ENCODE data around the gene GDF7.

GDF7 gene

DNA sequence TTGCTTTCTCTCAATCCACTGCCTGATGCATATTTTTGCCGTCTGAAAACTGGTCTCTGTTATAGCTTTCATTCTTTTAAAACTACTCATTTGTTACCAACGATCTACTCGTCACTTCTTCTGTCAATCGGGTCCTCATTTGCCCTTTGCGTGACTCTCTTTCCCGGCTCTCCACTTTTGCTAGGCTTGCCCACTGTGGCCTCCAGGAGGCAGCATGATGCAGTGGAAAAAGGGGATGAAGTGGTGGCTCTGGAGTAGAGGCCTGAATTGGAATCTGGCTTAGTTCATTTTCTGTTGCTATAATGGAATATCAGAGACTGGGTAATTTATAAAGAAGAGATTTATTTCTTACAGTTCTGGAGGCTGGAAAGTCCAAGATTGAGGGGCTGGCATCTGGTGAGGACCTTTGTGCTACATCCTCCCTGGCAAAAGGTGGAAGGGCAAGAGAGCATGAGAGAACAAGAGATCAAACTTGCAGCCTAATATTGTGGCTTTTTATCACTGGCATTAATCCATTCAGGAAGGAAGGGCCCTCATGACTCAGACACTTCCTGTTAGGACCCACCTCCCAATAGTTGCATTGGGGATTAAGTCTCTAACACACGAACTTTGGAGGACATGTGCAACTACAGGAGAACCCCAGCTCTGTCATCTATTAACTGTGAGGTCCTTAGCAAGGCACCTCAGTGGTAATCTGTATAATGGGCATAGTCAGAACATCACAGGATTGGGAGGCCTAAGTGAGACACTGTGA is 15.4 kb downstream of the GDF7 start:
- no peaks in the 10 kb centered on the region for H3K9me3 ChIP-seq (ENCODE audit: insufficient read depth, low read length)
- no peak overlapping the region for H3K27ac ChIP-seq (ENCODE audit: low read length)
- H2AFZ ChIP-seq (ENCODE audit: low read depth, low read length) = no peak overlapping the region
- H3K4me2 ChIP-seq (ENCODE audit: low read length) = no peak overlapping the region
- H3K4me3 ChIP-seq (ENCODE audit: low read length) = no peak overlapping the region
- H3K9ac ChIP-seq (ENCODE audit: low read length) = no peak overlapping the region
- H3K27me3 ChIP-seq (ENCODE audit: low read depth, low read length) = no peaks in the 10 kb centered on the region
- H3K36me3 ChIP-seq (replicated peaks; ENCODE audit: low read depth, low read length) = peaks cover 60% of the 10 kb centered on the region
- H3K4me1 ChIP-seq (ENCODE audit: low read length) = peaks cover 21% of the 10 kb centered on the region
- peaks cover 18% of the 10 kb centered on the region for H3K79me2 ChIP-seq (ENCODE audit: low read length)
- peak; percentile 63 for TF ChIP-seq CTCF (IDR thresholded peaks at IDR 0.05; ENCODE audit: low read depth, low read length)
- TF ChIP-seq EZH2phosphoT487 (IDR thresholded peaks at IDR 0.05; ENCODE audit: low read depth) = no peak
- no peaks in the 10 kb centered on the region for H4K20me1 ChIP-seq (ENCODE audit: insufficient read depth, low read length)

GRCh38 chr2:20684581-20685063 is 17.7 kb downstream of the GDF7 start:
- H3K79me2 ChIP-seq (ENCODE audit: low read length) = peaks cover under 1% of the 10 kb centered on the region; the same call in 1 of the 2 replicates
- H3K9me3 ChIP-seq (ENCODE audit: insufficient read depth, low read length) = 0 out of 2 replicates have a peak, but pooled peaks cover 3% of the 10 kb centered on the region
- no peak overlapping the region for H2AFZ ChIP-seq (ENCODE audit: low read depth, low read length)
- H3K27me3 ChIP-seq (ENCODE audit: low read depth, low read length) = no peaks in the 10 kb centered on the region
- no peak overlapping the region for H3K27ac ChIP-seq (ENCODE audit: low read length)
- H3K4me2 ChIP-seq (ENCODE audit: low read length) = no peak overlapping the region
- no peak for TF ChIP-seq CTCF (IDR thresholded peaks at IDR 0.05; ENCODE audit: low read depth, low read length)
- no peak for TF ChIP-seq EZH2phosphoT487 (IDR thresholded peaks at IDR 0.05; ENCODE audit: low read depth)
- peaks cover 51% of the 10 kb centered on the region for H3K36me3 ChIP-seq (replicated peaks; ENCODE audit: low read depth, low read length)
- no peaks in the 10 kb centered on the region for H3K4me1 ChIP-seq (ENCODE audit: low read length)
- H4K20me1 ChIP-seq (ENCODE audit: insufficient read depth, low read length) = no peaks in the 10 kb centered on the region
- no peak overlapping the region for H3K9ac ChIP-seq (ENCODE audit: low read length)
- no peak overlapping the region for H3K4me3 ChIP-seq (ENCODE audit: low read length)

DNA sequence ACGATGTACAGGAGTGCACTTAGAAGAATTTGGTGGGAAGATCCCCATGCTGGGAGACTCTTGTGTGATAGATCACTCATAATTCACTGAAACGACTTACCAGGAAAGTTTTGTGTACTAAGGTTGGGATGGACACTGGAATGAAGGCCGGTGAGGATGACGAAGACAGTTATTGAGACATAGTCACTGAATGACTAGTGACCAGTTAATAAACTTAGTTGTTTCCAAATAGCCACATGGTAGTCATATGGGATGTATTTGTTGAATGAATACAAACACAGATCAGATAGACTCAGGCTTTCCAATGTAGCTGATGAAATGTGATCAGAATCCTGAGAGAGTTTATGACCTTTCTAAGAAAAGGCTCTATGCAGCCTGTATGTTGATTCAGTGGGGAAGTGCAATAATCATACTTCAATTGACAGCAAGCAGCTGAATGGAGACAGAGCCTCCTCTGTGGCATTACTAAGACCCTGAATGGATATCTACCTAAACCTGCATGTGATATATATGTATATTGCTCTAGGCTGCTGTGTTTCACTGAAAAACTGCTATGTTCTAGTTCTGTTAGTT is 20.4 kb downstream of the GDF7 start:
- no peak overlapping the region for H3K4me3 ChIP-seq (ENCODE audit: low read length)
- TF ChIP-seq CTCF (IDR thresholded peaks at IDR 0.05; ENCODE audit: low read depth, low read length) = no peak
- TF ChIP-seq EZH2phosphoT487 (IDR thresholded peaks at IDR 0.05; ENCODE audit: low read depth) = no peak
- no peaks in the 10 kb centered on the region for H3K27me3 ChIP-seq (ENCODE audit: low read depth, low read length)
- H3K4me1 ChIP-seq (ENCODE audit: low read length) = no peaks in the 10 kb centered on the region
- H4K20me1 ChIP-seq (ENCODE audit: insufficient read depth, low read length) = no peaks in the 10 kb centered on the region
- no peak overlapping the region for H3K4me2 ChIP-seq (ENCODE audit: low read length)
- no peak overlapping the region for H2AFZ ChIP-seq (ENCODE audit: low read depth, low read length)
- H3K79me2 ChIP-seq (ENCODE audit: low read length) = no peaks in the 10 kb centered on the region
- H3K36me3 ChIP-seq (replicated peaks; ENCODE audit: low read depth, low read length) = peaks cover 34% of the 10 kb centered on the region
- H3K9ac ChIP-seq (ENCODE audit: low read length) = no peak overlapping the region
- H3K27ac ChIP-seq (ENCODE audit: low read length) = no peak overlapping the region
- H3K9me3 ChIP-seq (ENCODE audit: insufficient read depth, low read length) = 0 out of 2 replicates have a peak, but pooled peaks cover 3% of the 10 kb centered on the region
